Endothelial cell of umbilical vein (primary cell): ENCODE data around the gene TMEM51. TPM values are rescaled to one million over a fixed set of nuclear protein-coding genes. Genes with fewer than 3 reads are reported as not detected.

Experiments used
- BruUV-seq: library from RNA; stranded (reverse); fragments of 400-500 nt; replicated peaks from 2 replicates; lab custom pipeline; 2021; lab: Mats Ljungman, UMichigan
- CTCF ChIA-PET: fragments of 300-600, 350-600 bp; sonication (Branson Sonifier 250); formaldehyde crosslinking; loops from one replicate; lab custom pipeline; 2021; ENCODE audit warnings: antibody characterized with exemption, inconsistent platforms; lab: Charles Lee
- POLR2A ChIA-PET: fragments of 300-600, 350-600 bp; sonication (Branson Sonifier 250); formaldehyde crosslinking; loops from one replicate; lab custom pipeline; 2021; ENCODE audit warnings: antibody characterized with exemption, inconsistent platforms; lab: Charles Lee
- DNase-seq: peaks from one replicate; pipeline ENCODE4 v3.0.0-alpha.2; 2011; ENCODE audit warnings: low read depth, low spot score
- FAIRE-seq: peaks from 2 replicates; lab custom pipeline; 2011; peaks lifted over from hg19 to GRCh38; lab: Jason Lieb, UNC
- H2AFZ ChIP-seq: 2 replicates; pipeline ENCODE4 v1.6.0; 2012; ENCODE audit warnings: low read depth, low read length, control low read depth, inconsistent platforms
- H3K27ac ChIP-seq: 2 replicates; pipeline ENCODE4 v1.5.1; 2011; ENCODE audit warnings: low read depth, mild to moderate bottlenecking, control low read depth, low read length, moderate library complexity; ENCODE audit not compliant: insufficient read depth
- H3K27me3 ChIP-seq, 2 experiments: 2 replicates each; pipeline versions ENCODE4 v1.6.0 to v1.6.1; 2011; ENCODE audit warnings: low read length in 2 of 2, mixed read lengths in 1 of 2; ENCODE audit not compliant: control insufficient read depth in 2 of 2, insufficient read depth in 2 of 2
- H3K36me3 ChIP-seq, 2 experiments: 2 replicates in 1 of 2; 3 replicates in 1 of 2; pipeline ENCODE4 v1.5.1; 2011; ENCODE audit warnings: low read length in 2 of 2, mild to moderate bottlenecking in 1 of 2, moderate library complexity in 1 of 2; ENCODE audit not compliant: control insufficient read depth in 2 of 2, insufficient read depth in 2 of 2; ENCODE audit errors: extremely low read depth in 1 of 2
- H3K4me1 ChIP-seq: 3 replicates; pipeline ENCODE4 v1.5.1; 2011; ENCODE audit warnings: mild to moderate bottlenecking, low read length; ENCODE audit not compliant: control insufficient read depth, insufficient read depth; ENCODE audit errors: extremely low read depth
- H3K4me2 ChIP-seq: 2 replicates; pipeline ENCODE4 v1.6.1; 2011; ENCODE audit warnings: low read length, control low read depth, mixed read lengths; ENCODE audit not compliant: insufficient read depth
- H3K4me3 ChIP-seq, 3 experiments: fragments of 200-600 bp in 1 of 3; sonication (generic), shearing (Covaris generic) in 1 of 3; replicated peaks in 1 of 3; 2 replicates each; pipeline ENCODE4 v1.5.1; 2011 to 2016; ENCODE audit warnings: control low read depth in 3 of 3, low read length in 3 of 3, mild to moderate bottlenecking in 2 of 3, inconsistent platforms in 1 of 3, low read depth in 1 of 3, moderate library complexity in 1 of 3; ENCODE audit not compliant: insufficient read depth in 1 of 3
- H3K79me2 ChIP-seq: 2 replicates; pipeline ENCODE4 v1.6.0; 2012; ENCODE audit warnings: low read length, inconsistent platforms; ENCODE audit not compliant: control insufficient read depth, insufficient read depth
- H3K9ac ChIP-seq: replicated peaks from 2 replicates; pipeline ENCODE3; 2011; ENCODE audit warnings: low read length, control low read depth; ENCODE audit not compliant: insufficient read depth; ENCODE audit errors: extremely low read depth
- H3K9me1 ChIP-seq: replicated peaks from 3 replicates; pipeline ENCODE4 v1.6.0; 2011; ENCODE audit warnings: mild to moderate bottlenecking, low read length; ENCODE audit not compliant: control insufficient read depth, insufficient read depth; ENCODE audit errors: extremely low read depth
- H3K9me3 ChIP-seq: replicated peaks from 2 replicates; pipeline ENCODE4 v1.5.1; 2012; ENCODE audit warnings: low read length, inconsistent platforms; ENCODE audit not compliant: control insufficient read depth, insufficient read depth
- H4K20me1 ChIP-seq: replicated peaks from 2 replicates; pipeline ENCODE3; 2011; ENCODE audit warnings: mild to moderate bottlenecking, low read length; ENCODE audit not compliant: control insufficient read depth, insufficient read depth; ENCODE audit errors: extremely low read depth
- EZH2 ChIP-seq: IDR thresholded peaks from 2 replicates; pipeline ENCODE4 v1.6.1; 2012; ENCODE audit warnings: borderline replicate concordance, low read depth, mild to moderate bottlenecking, moderate library complexity, low read length, inconsistent platforms; ENCODE audit not compliant: severe bottlenecking
- FOS ChIP-seq: IDR thresholded peaks from 2 replicates; pipeline ENCODE4 v1.6.1; 2011; ENCODE audit warnings: mild to moderate bottlenecking, low read length, moderate library complexity, borderline replicate concordance; ENCODE audit not compliant: insufficient read depth
- GATA2 ChIP-seq: IDR thresholded peaks from 2 replicates; pipeline ENCODE4 v1.7.0; 2011; ENCODE audit warnings: low read depth, mild to moderate bottlenecking, moderate library complexity, mixed read lengths, low read length; ENCODE audit not compliant: insufficient read length, insufficient read depth
- JUN ChIP-seq: IDR thresholded peaks from 2 replicates; pipeline ENCODE4 v1.6.1; 2011; ENCODE audit warnings: borderline replicate concordance, low read depth; ENCODE audit not compliant: insufficient read length, insufficient read depth
- MYC ChIP-seq: IDR thresholded peaks from one replicate; pipeline ENCODE4 v1.6.1; 2011; ENCODE audit warnings: mild to moderate bottlenecking, low read depth, low read length
- POLR2A ChIP-seq: IDR thresholded peaks from 2 replicates; pipeline ENCODE4 v1.6.1; 2012; ENCODE audit warnings: low read depth, mild to moderate bottlenecking, control low read depth, low read length
- POLR2AphosphoS5 ChIP-seq: IDR thresholded peaks from 2 replicates; pipeline ENCODE4 v1.6.1; 2012; ENCODE audit warnings: low read depth, mild to moderate bottlenecking, control low read depth, low read length, moderate library complexity; ENCODE audit not compliant: insufficient read depth
- dilution Hi-C: fragments of 300-500 bp; cut with MboI; formaldehyde crosslinking; loops from one replicate; pipeline ENCODE4 v1.15.0; 2019; ENCODE audit warnings: low sequenced_read_pairs; ENCODE audit not compliant: extremely low pct_ligation_motif_present
- intact Hi-C: fragments of 100-400 bp; cut with micrococcal nuclease; formaldehyde crosslinking; loops from one replicate; pipeline ENCODE4 v1.10.0; 2022
- polyA plus RNA-seq, 4 experiments: library from polyadenylated mRNA; depleted of rRNA in 3 of 4; stranded (reverse) in 3 of 4; unstranded in 1 of 4; fragments of >200 nt; gene quantifications; 2 replicates each; pipeline versions ENCODE4 v1.2.1 to v1.2.3, GENCODE V29; 2011 to 2012; ENCODE audit warnings: missing spikeins in 1 of 4
- total RNA-seq: library from RNA; stranded (reverse); gene quantifications from 2 replicates; pipeline ENCODE4 v1.2.3, GENCODE V29; 2021
- TF ChIP-seq, protein P1 (sequence below): IDR thresholded peaks from 2 replicates; pipeline ENCODE4 v1.6.1; 2011; ENCODE audit not compliant: insufficient read depth, insufficient read length
- TF ChIP-seq, protein P2 (sequence below), 2 donors: IDR thresholded peaks; 1 replicate in 1 of 2; 2 replicates in 1 of 2; pipeline ENCODE4 v1.5.1; 2011; ENCODE audit warnings: low read length in 2 of 2, mild to moderate bottlenecking in 2 of 2, moderate library complexity in 2 of 2, control low read depth in 1 of 2, inconsistent platforms in 1 of 2, low read depth in 1 of 2; ENCODE audit not compliant: insufficient read depth in 1 of 2; ENCODE audit errors: extremely low read depth in 1 of 2

Gene TMEM51
- total and polyA plus RNA-seq, 2 donors (not counting 3 experiments of a cell fraction or from before 2014, with no cell fraction given) = 13.7 to 13.9 TPM

DNA sequence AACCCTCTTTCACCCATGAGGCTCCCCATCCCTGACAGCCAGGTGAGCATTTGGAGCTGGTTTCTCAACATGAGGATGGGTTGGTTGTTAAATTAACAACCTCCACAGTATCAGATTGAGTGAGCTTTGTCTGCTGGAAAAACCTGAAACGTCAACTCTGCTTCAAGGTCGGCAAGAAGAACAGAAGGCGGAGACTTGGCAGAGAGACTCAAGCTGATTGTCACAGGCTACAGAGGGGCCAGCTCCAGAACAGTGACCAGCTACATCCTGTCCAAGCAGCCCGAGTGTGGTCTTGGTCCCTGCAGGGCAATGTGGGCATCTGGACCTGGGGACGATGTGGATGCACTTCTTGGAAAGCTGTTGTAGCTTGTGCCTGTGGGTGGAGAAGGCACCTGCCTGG, 36.6 kb upstream of the TMEM51 start:
- no peak for DNase-seq
- TF ChIP-seq, protein P1, sequence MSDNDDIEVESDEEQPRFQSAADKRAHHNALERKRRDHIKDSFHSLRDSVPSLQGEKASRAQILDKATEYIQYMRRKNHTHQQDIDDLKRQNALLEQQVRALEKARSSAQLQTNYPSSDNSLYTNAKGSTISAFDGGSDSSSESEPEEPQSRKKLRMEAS = no peak
- TF ChIP-seq MYC (no peak), POLR2AphosphoS5 (no peak), POLR2A (no peak), FOS (no peak), JUN (no peak), EZH2 (no peak), GATA2 (no peak)
- TF ChIP-seq, protein P2, sequence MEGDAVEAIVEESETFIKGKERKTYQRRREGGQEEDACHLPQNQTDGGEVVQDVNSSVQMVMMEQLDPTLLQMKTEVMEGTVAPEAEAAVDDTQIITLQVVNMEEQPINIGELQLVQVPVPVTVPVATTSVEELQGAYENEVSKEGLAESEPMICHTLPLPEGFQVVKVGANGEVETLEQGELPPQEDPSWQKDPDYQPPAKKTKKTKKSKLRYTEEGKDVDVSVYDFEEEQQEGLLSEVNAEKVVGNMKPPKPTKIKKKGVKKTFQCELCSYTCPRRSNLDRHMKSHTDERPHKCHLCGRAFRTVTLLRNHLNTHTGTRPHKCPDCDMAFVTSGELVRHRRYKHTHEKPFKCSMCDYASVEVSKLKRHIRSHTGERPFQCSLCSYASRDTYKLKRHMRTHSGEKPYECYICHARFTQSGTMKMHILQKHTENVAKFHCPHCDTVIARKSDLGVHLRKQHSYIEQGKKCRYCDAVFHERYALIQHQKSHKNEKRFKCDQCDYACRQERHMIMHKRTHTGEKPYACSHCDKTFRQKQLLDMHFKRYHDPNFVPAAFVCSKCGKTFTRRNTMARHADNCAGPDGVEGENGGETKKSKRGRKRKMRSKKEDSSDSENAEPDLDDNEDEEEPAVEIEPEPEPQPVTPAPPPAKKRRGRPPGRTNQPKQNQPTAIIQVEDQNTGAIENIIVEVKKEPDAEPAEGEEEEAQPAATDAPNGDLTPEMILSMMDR (IDR thresholded peaks at IDR 0.05; ENCODE audit: extremely low read depth in 1 of 2, insufficient read depth in 1 of 2, low read depth in 1 of 2, low read length in 2 of 2) = no peak
- H3K4me2 ChIP-seq = no peak overlapping the region
- POLR2A ChIA-PET = no interaction called here
- no peaks in the 10 kb centered on the region for H3K36me3 ChIP-seq
- no peaks in the 10 kb centered on the region for H3K79me2 ChIP-seq
- H3K4me3 ChIP-seq = no peak overlapping the region
- intact Hi-C loops (no loop called here), dilution Hi-C loops (no loop called here)
- H3K9me1 ChIP-seq = no peaks in the 10 kb centered on the region
- H2AFZ ChIP-seq = no peak overlapping the region
- no peaks in the 10 kb centered on the region for H3K9me3 ChIP-seq
- H3K4me1 ChIP-seq = no peaks in the 10 kb centered on the region
- CTCF ChIA-PET = interaction anchor here (1.3 to 1.5 kb wide), 2 partner anchors 10 to 12 kb away, joined by 3 to 4 read pairs; no protein-coding TSS in a partner anchor
- H3K27me3 ChIP-seq = peaks cover 0 to under 1% of the 10 kb centered on the region in 2 experiments
- BruUV-seq = no TSS peak
- H3K27ac ChIP-seq = no peak overlapping the region
- no peaks in the 10 kb centered on the region for H4K20me1 ChIP-seq
- no peak overlapping the region for H3K9ac ChIP-seq
- no peak for FAIRE-seq
